Transverse colon (tissue), 4 donors: ENCODE data around the gene DLX1.

Source experiments
- CTCF ChIP-seq, 5 experiments: fragments of 200-600 bp in 3 of 5; fragments of 450-650 bp in 2 of 5; sonication (generic) in 3 of 5; IDR thresholded peaks; 1 replicate in 2 of 5; 2 replicates in 3 of 5; pipeline ENCODE4 v1.5.1; 2016 to 2017; ENCODE audit warnings: antibody characterized with exemption in 5 of 5, inconsistent platforms in 3 of 5, mild to moderate bottlenecking in 2 of 5, moderate library complexity in 1 of 5
- EP300 ChIP-seq: sonication (generic); formaldehyde crosslinking; IDR thresholded peaks from one replicate; pipeline ENCODE4 v1.6.1; 2017; ENCODE audit warnings: antibody characterized with exemption, low read depth
- POLR2A ChIP-seq: fragments of 450-650 bp; IDR thresholded peaks from one replicate; pipeline ENCODE4 v1.6.1; 2016; ENCODE audit warnings: antibody characterized with exemption, mild to moderate bottlenecking, moderate library complexity
- POLR2AphosphoS5 ChIP-seq, 3 donors: sonication (generic); formaldehyde crosslinking; IDR thresholded peaks; one replicate each; pipeline ENCODE4 v1.6.1; 2016; ENCODE audit warnings: antibody characterized with exemption in 3 of 3

- TF ChIP-seq CTCF (IDR thresholded peaks at IDR 0.05) = no peak
- TF ChIP-seq POLR2A = no peak
- no peak for TF ChIP-seq EP300
- TF ChIP-seq POLR2AphosphoS5 (IDR thresholded peaks at IDR 0.05) = no peak
Measured at GRCh38 chr2:172098287-172098649, 13.0 kb downstream of the DLX1 start.
